Subcutaneous abdominal adipose tissue (tissue), 5 donors: ENCODE data around the gene BMI1.

ENCODE experiments used
- H3K27ac ChIP-seq: one replicate; pipeline ENCODE4 v1.7.0; 2013; ENCODE audit warnings: low read depth, mild to moderate bottlenecking, inconsistent platforms, low read length, moderate library complexity
- H3K27me3 ChIP-seq, 5 donors: one replicate each; pipeline ENCODE4 v1.7.0; 2013; ENCODE audit warnings: low read length in 5 of 5, inconsistent platforms in 1 of 5; ENCODE audit not compliant: control insufficient read depth in 5 of 5, insufficient read depth in 4 of 5
- H3K36me3 ChIP-seq, 5 donors: one replicate each; pipeline ENCODE4 v1.7.0; 2013; ENCODE audit warnings: low read length in 5 of 5; ENCODE audit not compliant: control insufficient read depth in 5 of 5, insufficient read depth in 5 of 5
- H3K4me1 ChIP-seq, 5 donors: one replicate each; pipeline ENCODE4 v1.7.0; 2013; ENCODE audit warnings: low read length in 5 of 5, mild to moderate bottlenecking in 3 of 5, moderate library complexity in 1 of 5; ENCODE audit not compliant: control insufficient read depth in 5 of 5, insufficient read depth in 5 of 5
- H3K4me3 ChIP-seq, 5 donors: one replicate each; pipeline ENCODE4 v1.7.0; 2013; ENCODE audit warnings: low read length in 5 of 5, low read depth in 1 of 5
- H3K9ac ChIP-seq, 5 donors: one replicate each; pipeline ENCODE4 v1.7.0; 2013; ENCODE audit warnings: low read length in 5 of 5, mild to moderate bottlenecking in 4 of 5, moderate library complexity in 3 of 5
- H3K9me3 ChIP-seq, 5 donors: one replicate each; pipeline ENCODE4 v1.7.0; 2013; ENCODE audit warnings: low read length in 5 of 5; ENCODE audit not compliant: control insufficient read depth in 5 of 5
- donor health status: healthy.
- donor health status: healthy.
- donor health status: healthy.
- donor health status: healthy.
- donor health status: healthy.

Gene BMI1

DNA sequence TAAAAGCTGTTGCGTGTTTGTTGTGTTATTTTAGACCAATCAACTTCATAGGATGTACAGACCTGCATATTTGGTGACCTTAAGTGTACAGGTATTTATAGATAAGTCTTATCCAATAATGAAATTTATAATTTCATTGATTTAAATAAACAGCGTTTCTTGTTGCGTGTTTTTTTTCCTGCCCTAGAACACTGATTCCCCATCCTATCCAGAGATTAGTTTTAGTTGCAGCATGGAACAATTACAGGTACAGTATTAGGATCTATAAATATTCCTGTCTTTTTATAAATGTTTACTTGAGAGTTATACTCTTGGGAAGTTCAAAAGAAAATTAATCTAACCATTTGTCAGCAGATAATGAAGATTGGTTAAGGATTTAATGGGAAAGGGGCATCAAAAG lies 2.1 kb upstream of the BMI1 start:
- Histone ChIP-seq H3K27ac (no peak overlapping the region), H3K9me3 (no peaks in the 10 kb centered on the region), H3K27me3 (peaks cover 0 to 13% (median 2%) of the 10 kb centered on the region in 5 donors), H3K36me3 (no peaks in the 10 kb centered on the region), H3K4me3 (no peak overlapping the region), H3K4me1 (peaks cover 3 to 51% (median 39%) of the 10 kb centered on the region in 5 donors), H3K9ac (no peak overlapping the region)

DNA sequence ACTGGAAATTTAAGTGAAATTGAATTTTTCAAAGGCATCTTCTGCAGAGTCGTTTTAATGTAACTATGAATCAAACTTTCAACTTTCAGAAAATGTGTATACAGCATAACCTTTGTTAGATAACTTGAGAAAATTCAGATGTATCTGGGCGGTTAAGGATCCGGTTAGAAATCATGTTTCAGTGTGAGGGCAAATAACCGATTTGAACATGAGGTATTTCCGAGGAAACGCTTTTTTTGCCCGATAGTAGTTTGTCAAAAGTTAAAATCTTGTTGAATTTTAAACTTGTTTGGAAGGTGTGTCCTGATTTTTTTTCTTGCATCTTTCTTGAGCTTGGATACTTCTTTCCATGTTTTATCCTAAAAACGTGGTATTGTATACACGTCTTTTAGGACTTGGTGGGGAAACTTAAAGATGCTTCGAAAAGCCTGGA lies 1.3 kb upstream of the BMI1 start:
- peaks cover 3 to 56% (median 44%) of the 10 kb centered on the region in 5 donors for H3K4me1 ChIP-seq

DNA sequence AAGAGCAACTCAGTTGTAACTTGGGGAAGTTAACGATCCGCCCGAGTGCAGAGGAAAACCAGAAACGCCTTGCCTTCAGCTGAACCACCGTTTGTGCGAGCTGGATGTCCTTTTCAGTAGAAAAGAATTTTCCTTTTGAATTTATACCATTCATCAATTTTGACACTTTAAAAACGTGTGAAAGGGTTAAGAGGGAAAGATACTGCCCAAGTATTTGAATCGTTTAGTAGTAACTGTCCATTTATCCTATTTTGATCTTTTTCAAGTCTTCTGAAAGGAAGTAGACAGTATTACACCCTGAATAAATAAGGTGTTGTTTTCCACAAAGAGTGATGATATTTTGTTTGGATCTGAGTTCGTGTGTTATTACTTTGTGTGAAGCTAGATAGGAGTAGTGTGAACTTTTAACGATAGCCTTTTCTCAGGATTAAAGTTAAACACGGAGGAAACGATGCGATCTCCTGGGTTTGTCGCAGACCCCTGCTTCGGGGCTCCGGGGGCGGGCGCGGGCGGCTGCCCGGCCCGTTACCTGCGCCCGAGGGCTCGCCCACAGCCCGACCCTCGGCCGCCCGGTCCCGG lies 830 bp upstream of the BMI1 start:
- Histone ChIP-seq H3K4me3 (peak overlapping the region; percentile 56 to 71 (median 66)), H3K36me3 (no peaks in the 10 kb centered on the region), H3K9me3 (no peaks in the 10 kb centered on the region), H3K4me1 (peaks cover 3 to 60% (median 49%) of the 10 kb centered on the region in 5 donors), H3K27me3 (peaks cover 0 to 18% (median 2%) of the 10 kb centered on the region in 5 donors), H3K9ac (peak overlapping the region; percentile 11 to 85 (median 75)), H3K27ac (peak overlapping the region; percentile 57)

More for the DNA sequence above, 1.3 kb upstream of the BMI1 start:
- H3K9ac ChIP-seq, result peak overlapping the region in 1 of 5 donors; percentile 43
- peaks cover 0 to 14% (median 2%) of the 10 kb centered on the region in 5 donors for H3K27me3 ChIP-seq
- H3K36me3 ChIP-seq, result no peaks in the 10 kb centered on the region
- H3K4me3 ChIP-seq, result peak overlapping the region in 3 of 5 donors; percentile 56 to 71 (median 57)
- peak overlapping the region; percentile 57 for H3K27ac ChIP-seq
- no peaks in the 10 kb centered on the region for H3K9me3 ChIP-seq

DNA sequence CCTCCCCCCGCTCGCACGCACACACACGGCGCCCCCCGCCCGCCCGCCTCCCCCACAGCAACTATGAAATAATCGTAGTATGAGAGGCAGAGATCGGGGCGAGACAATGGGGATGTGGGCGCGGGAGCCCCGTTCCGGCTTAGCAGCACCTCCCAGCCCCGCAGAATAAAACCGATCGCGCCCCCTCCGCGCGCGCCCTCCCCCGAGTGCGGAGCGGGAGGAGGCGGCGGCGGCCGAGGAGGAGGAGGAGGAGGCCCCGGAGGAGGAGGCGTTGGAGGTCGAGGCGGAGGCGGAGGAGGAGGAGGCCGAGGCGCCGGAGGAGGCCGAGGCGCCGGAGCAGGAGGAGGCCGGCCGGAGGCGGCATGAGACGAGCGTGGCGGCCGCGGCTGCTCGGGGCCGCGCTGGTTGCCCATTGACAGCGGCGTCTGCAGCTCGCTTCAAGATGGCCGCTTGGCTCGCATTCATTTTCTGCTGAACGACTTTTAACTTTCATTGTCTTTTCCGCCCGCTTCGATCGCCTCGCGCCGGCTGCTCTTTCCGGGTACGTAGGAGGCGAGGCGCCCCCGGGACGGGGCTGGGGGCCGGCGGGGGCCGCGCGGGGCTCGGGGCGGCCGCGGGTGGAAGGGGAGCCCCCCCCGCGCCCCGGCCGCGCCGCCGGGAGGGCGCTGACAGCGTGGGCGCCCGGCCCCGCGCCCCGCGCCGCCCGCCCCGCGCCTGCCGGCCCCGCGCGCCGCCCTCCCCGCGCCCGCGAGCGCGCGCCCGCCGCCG lies 441 bp downstream of the BMI1 start:
- Histone ChIP-seq H3K27ac (peak overlapping the region; percentile 82), H3K9me3 (no peaks in the 10 kb centered on the region), H3K27me3 (peaks cover 0 to 18% (median 2%) of the 10 kb centered on the region in 5 donors), H3K4me3 (peak overlapping the region in 4 of 5 donors; percentile 78 to 90 (median 80)), H3K36me3 (no peaks in the 10 kb centered on the region), H3K4me1 (peaks cover 3 to 61% (median 50%) of the 10 kb centered on the region in 5 donors), H3K9ac (peak overlapping the region in 4 of 5 donors; percentile 49 to 82 (median 62))

DNA sequence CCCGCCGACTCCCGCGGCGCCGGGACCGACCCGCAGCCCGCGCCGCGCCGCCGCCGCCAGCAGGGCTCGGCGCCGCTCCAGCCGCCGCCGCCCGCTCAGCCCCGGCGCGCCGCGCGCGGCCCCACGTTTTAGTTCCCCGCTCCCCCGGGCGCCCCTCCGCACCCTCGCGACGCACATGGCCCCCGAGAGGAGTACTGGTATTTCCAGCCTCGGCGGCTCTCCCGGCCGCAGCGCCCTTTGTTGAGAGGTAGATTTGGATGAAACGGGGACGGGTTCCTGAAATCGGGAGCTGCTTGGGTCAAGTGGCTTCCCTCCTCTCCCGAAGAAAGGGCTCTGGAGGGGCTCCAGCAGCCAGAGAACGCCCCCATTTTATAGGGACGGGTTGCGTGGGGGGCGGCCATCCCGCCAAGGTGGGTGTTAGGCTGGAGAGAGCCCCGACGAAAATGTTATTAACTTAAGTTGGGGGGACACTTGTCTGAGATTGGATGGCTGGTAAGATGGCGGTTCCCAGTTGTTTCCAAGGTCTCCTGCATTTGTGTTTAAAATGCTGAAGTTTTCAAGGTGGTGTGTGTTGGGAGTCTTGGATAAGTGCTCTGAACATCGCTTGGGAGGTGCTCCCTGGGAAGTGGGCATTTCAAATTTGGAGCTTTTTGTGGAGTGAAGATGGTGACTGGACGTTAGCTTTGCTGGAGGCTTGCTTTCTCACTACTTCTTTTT lies 1.2 kb downstream of the BMI1 start:
- Histone ChIP-seq H3K27me3 (peaks cover 0 to 18% (median 2%) of the 10 kb centered on the region in 5 donors), H3K9ac (peak overlapping the region in 4 of 5 donors; percentile 54 to 79 (median 70)), H3K36me3 (peaks cover 0 to 6% (median 0%) of the 10 kb centered on the region in 5 donors), H3K4me3 (peak overlapping the region; percentile 69 to 84 (median 79)), H3K4me1 (peaks cover under 1 to 58% (median 45%) of the 10 kb centered on the region in 5 donors), H3K27ac (peak overlapping the region; percentile 37), H3K9me3 (no peaks in the 10 kb centered on the region)

DNA sequence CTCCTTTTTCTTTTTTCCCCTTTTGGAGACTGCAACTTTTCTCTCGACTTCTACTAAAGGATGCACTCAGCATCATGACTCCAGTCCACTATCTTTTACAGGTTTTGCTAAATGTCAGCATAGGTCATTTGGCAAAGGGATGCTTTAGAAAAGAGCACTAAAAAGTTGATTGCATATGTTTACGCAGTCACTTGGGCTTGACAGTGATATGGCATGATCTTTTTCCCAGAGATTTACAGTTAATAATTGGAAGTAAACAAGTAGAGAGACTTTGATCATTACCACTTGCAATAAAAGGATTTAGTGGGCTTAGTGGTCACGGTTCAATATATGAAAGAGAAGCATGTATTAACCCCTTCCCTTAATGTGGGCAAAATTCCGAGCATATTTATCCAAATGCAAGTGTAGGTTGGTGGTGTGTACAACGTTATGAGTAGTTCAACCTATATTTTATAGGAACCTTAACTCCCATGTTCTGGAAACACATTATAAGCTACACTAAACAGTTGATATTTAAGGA lies 1.8 kb downstream of the BMI1 start:
- peak overlapping the region in 2 of 5 donors; percentile 76 to 79 for H3K9ac ChIP-seq
- H3K36me3 ChIP-seq, result peaks cover 0 to 7% (median 0%) of the 10 kb centered on the region in 5 donors
- H3K9me3 ChIP-seq, result no peaks in the 10 kb centered on the region
- H3K4me1 ChIP-seq, result peaks cover 0 to 51% (median 41%) of the 10 kb centered on the region in 5 donors
- H3K27ac ChIP-seq, result no peak overlapping the region
- peaks cover 0 to 18% (median 2%) of the 10 kb centered on the region in 5 donors for H3K27me3 ChIP-seq
- H3K4me3 ChIP-seq, result peak overlapping the region; percentile 69 to 84 (median 79)

DNA sequence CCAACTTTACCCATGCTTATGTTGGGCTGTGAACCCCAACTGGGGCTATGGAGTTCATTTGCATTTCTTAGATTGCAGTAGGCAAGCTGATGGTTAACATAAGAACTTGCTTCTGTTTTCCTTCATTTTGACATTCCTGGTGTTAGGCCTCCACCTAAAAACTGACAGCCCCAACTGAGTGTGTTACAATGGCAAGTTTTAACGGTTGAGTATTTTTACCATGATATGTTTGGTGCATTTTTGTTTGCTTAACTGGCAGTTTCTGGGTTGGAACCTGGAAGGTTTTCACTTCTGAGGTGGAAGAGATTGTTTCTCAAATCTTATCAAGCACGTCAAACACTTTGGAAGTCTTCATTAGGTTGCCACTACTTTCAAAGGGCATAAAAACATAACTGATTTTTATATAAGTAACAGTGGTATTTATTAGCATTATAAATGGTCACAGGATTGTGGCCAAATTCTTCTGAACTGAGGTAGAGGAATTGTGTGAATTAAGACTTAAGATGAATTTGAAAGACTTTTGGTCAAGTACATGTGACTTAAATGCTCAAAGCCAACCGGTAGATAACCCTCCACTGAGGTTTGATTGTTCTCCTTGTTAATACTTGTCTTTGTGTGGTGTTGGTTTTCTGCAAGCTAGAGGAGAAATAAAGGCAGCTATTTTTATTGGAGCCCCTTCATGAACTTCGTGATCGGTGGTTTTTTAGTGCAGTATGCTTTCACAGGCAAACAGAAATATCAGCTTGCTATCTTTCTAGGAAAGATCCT lies 2.8 kb downstream of the BMI1 start:
- peaks cover 0 to 43% (median 41%) of the 10 kb centered on the region in 5 donors for H3K4me1 ChIP-seq
- no peaks in the 10 kb centered on the region for H3K9me3 ChIP-seq
- H3K36me3 ChIP-seq, result peaks cover 0 to 12% (median 4%) of the 10 kb centered on the region in 5 donors
- H3K27me3 ChIP-seq, result peaks cover 0 to 18% (median 2%) of the 10 kb centered on the region in 5 donors
- no peak overlapping the region for H3K9ac ChIP-seq
- H3K4me3 ChIP-seq, result peak overlapping the region in 1 of 5 donors; percentile 22
- no peak overlapping the region for H3K27ac ChIP-seq

DNA sequence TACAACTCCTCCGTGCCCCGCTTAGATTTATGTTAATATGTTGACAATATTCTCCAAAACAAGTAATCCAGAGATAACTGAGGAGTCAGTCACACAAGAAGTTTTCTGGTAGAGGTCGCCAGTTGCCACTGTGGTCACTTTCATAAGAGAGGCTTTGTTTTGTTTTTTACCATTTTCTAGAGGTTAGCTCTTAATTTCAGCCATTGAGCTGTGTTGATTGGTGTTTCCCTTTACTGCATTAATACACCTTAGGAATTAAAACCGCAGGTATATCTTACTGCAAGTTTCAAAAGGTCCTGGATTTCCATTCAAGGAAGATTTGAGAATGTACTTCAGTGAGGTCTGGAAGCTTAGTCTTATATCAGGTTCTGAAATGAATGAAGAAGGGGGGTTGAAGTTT lies 3.5 kb downstream of the BMI1 start:
- H3K9ac ChIP-seq, result peak overlapping the region in 1 of 5 donors; percentile 68
- no peak overlapping the region for H3K27ac ChIP-seq
- H3K9me3 ChIP-seq, result no peaks in the 10 kb centered on the region
- peaks cover 0 to 43% (median 41%) of the 10 kb centered on the region in 5 donors for H3K4me1 ChIP-seq
- peaks cover 0 to 18% (median 2%) of the 10 kb centered on the region in 5 donors for H3K27me3 ChIP-seq
- H3K4me3 ChIP-seq, result no peak overlapping the region
- H3K36me3 ChIP-seq, result peaks cover 6 to 18% (median 9%) of the 10 kb centered on the region in 5 donors

DNA sequence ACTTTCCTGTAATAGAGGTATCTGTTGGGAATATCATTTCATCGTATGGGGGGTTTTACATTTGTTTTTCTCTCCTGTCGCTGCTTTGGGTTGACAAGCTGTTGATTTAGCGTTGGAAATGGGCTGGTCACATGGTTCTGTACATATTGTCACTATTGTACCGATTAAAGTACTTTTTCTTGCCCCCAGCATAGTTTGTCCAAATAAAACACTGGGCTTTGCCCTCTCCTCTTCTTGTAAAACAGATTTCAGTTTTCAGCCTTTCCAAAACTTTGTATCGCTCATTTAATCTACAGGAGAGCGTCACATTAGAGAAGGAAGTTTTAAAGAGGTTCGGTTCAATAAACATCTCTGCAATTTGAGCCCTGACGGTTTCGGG lies 4.0 kb downstream of the BMI1 start:
- peak overlapping the region; percentile 66 to 80 (median 71) for H3K4me3 ChIP-seq
- H3K27ac ChIP-seq, result peak overlapping the region; percentile 32
- H3K4me1 ChIP-seq, result peaks cover 0 to 39% (median 38%) of the 10 kb centered on the region in 5 donors
- peaks cover 10 to 23% (median 14%) of the 10 kb centered on the region in 5 donors for H3K36me3 ChIP-seq
- H3K9me3 ChIP-seq, result no peaks in the 10 kb centered on the region
- H3K27me3 ChIP-seq, result peaks cover 0 to 18% (median 2%) of the 10 kb centered on the region in 5 donors
- H3K9ac ChIP-seq, result peak overlapping the region in 4 of 5 donors; percentile 51 to 75 (median 64)
